Epidermal melanocyte (primary cell): Measurements from ENCODE around the gene KIF21A.
"Not testable (repeated sequence)": the region's sequence is repeated elsewhere in the genome, so short reads cannot be mapped to it uniquely, and the experiment has no call there.

Experiments used
- DNase-seq: peaks from one replicate; pipeline ENCODE4 v3.0.0; 2011; ENCODE audit warnings: low spot score; ENCODE audit not compliant: insufficient read length

KIF21A gene

GRCh38 chr12:39443081-39443928 lies at the start of gene KIF21A:
Gene KIF21A, minus strand, starts transcription at chr12:39443120. Its CDS starts 150 bp downstream, at chr12:39442970.
- DNase-seq = peak; percentile 71

GRCh38 chr12:39490500-39491282 lies 47.8 kb upstream of the KIF21A start:
- DNase-seq = no peak

- no peak for DNase-seq
Measured at GRCh38 chr12:39483597-39483996, 40.7 kb upstream of the KIF21A start.

DNA sequence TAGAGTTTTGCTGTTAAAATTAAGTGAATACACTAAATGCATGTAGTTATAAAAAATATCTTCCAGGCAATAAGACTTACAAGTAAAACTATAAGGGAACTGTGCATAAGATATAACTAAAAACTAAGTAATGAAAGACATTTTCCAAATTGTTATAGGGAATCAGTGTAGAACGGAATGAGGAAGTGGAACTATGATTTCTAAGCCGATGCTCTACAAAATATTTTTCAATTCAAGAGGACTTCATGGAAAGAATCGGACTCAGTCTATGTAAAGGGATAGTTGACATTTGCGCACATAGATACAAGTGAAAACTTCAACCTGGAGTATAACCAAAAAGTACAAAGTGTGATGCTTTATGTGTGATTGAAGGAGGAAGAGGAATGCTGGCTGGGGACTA lies 40.1 kb upstream of the KIF21A start:
- DNase-seq = no peak

GRCh38 chr12:39476894-39477293 lies 34.0 kb upstream of the KIF21A start:
- no peak for DNase-seq

- DNase-seq = no peak
Measured at GRCh38 chr12:39476121-39476520, 33.2 kb upstream of the KIF21A start.

DNA sequence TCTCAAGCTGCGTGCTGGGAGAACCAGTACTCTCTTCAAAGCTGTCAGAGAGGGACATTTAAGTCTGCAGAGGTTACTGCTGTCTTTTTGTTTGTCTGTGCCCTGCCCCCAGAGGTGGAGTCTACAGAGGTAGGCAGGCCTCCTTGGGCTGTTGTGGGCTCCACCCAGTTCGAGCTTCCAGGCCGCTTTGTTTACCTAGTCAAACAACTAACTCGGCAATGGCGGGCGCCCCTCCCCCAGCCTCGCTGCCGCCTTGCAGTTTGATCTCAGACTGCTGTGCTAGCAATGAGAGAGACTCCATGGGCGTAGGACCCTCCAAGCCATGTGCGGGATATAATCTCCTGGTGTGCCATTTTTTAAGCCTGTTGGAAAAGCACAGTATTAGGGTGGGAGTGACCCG lies 32.2 kb upstream of the KIF21A start:
- not testable (repeated sequence) for DNase-seq

DNA sequence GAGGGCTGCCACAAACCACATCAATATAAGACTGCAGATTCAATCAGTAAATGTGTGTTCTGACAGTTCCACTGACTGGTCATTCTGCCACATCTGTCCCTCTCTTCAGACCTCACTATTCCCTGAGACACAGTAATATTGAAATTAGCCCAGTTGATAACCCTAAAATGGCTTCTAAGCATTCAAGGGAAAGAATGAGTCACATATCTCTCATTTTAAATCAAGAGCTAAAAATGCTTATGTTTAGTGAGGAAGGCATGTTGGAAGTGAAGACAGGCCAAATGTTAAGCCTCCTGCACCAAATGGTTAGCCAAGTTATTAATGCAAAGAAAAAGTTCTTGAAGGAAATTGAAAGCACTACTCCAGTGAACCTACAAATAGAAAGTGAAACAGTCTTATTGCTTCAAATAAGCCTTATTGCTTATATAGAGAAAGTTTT lies 24.5 kb upstream of the KIF21A start:
- no peak for DNase-seq

GRCh38 chr12:39464976-39465695 lies 22.2 kb upstream of the KIF21A start:
- DNase-seq = no peak

GRCh38 chr12:39461059-39461458 lies 18.1 kb upstream of the KIF21A start:
- DNase-seq = no peak

DNA sequence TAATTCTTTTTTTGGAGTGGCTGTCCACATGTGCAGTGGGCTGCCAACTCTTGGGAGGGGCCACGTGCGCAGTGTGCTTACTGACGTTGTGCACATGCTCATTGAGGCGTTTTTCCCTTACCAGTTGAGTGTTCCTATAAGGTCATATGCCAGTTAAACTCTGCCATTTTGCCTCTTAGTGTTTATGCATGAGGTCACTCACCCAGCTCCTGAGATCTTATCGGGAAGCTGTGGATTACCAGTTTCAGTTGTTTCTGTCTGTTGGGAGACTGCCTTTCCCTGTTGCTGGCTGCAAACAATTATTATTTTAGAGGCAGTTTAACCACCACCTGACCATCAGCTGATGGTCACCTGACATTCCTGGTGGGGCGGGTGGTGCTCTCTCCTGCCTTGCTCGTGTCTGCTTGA lies 16.1 kb upstream of the KIF21A start:
- DNase-seq = no peak

GRCh38 chr12:39451977-39452376 lies 9.1 kb upstream of the KIF21A start:
- no peak for DNase-seq

DNA sequence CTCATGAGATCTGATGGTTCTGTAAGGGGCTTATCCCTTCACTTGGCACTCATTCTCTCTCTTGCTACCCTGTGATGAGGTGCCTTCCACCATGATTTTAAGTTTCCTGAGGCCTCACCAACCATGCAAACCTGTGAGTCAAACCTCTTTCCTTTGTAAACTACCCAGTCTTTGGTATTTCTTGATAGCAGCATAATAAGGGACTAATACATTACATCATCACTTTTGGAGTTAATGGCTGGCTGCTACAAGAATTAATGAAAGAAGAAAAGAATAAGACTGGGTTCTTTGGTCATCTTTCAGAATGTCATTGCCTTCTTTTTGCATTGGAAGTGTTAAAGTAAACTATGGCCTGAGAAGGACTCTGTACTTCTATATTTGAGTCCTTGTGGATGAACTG lies 5.1 kb upstream of the KIF21A start:
- DNase-seq = no peak

GRCh38 chr12:39443929-39444209 lies 949 bp upstream of the KIF21A start:
- DNase-seq = no peak

- no peak for DNase-seq
Measured at GRCh38 chr12:39442831-39443080, 164 bp downstream of the KIF21A start.

DNA sequence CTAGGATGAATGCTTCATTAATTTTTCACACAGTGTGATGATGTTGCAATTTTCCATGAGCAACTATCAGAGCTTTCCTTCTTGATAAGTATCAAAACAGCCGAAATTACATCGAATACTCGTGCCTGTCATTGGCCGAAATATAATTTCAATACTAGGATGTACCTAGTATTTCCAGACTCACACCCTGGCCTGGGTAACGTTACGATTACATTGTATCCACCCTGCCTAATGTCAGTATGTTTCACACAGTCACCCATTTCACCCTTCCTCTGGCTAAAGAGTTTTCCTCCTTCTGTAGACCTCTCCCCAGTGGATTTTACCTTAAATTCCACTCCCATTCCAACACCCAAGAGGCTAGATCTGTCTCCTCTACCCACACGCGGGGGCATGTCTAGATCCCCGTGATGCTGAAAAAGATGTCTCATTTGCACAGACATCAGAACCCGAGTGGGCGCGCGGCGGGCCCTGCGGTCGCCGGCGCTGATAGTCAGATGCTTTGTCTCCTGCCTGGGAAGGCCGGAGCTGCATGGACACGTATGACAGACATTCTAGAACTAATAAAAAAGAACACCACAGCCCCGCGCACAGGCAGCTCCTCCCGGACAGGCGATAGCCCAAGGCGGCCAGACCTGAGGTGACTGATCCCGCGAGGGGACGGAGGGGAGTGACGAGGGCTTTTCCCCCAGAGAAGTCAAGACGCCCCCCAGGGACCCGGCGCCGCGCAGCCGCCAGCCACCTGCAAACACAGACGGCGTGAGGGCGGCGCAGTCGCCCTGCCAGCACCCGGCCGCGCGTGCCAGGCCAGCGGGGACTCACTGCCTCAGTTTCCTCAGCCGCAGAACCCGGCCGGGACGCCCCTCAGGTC lies 723 bp downstream of the KIF21A start:
- no peak for DNase-seq

DNA sequence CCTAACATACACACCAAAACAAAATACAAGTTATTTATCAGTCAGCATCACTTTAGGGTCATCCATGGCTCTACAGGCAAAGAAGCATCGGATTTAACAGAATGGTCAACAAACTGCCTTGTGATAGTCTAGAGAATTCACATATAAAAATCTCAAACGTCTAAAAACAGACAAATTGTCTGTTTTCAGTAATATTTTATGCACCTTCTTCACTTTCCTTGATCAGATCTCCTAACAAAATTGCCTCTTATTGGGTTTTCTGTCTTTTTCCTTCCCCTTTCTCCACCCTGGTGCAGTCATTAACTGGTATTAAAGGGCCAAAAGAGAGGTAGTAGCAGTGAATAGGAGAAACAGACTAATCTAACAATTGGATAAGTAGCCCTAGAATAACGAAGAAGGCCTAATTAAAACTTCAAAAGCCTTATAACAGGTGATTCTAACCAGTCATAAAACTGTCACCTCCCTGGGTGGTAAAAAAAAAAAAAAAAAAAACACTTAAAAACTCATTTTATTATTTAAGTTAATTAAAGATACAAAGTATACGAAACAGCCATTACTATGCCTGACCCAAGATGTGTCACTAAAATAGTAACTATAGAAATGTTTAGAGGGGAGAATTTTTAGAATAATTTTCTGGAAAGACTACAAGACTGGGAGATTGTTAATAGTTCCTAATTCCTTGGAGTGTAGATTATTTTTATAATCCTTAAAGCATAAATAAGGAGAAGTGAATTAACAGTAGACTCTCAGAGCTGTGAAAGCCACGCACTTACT lies 1.5 kb downstream of the KIF21A start:
- DNase-seq = no peak

GRCh38 chr12:39440781-39441180 lies 2.1 kb downstream of the KIF21A start:
- DNase-seq = no peak

DNA sequence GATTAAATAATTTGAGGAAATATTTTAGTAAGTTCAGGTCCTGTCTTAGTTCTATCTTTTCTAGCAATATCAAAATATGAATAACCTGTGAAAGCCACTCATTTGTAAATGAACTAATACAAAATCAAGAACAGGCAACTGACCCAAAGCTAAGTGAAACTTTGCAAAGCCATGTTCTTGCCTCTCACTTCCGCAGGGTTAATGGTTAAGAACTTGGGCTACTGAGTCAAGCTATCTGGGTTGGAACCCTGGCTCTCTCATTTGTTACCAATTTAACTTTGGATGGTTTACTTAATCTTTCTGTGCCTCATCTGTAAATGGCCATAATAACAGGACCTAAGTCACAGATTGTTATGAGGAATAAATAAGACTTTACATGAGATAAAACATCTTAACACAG lies 2.8 kb downstream of the KIF21A start:
- DNase-seq = no peak

- DNase-seq = no peak
Measured at GRCh38 chr12:39435531-39435930, 7.4 kb downstream of the KIF21A start.

DNA sequence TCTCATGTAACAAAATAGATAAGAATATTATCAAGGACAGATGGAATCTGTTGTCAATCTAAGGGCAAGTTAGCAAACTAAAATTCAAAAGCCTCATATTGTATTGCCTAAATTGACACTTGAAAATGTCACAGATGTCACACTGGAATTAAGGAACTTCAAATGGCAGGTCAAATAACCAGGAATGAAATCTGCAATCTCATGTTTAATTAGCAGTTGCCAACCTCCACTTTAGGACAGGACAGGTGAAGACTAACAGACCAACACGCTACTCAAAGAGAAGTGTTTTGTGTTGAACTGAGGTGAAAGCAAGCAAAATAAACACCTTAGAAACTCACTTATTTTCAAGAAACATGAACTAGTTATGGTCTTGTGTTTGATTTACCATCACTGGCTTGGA lies 11.1 kb downstream of the KIF21A start:
- no peak for DNase-seq
